Measurements from ENCODE around the gene CD58.
"Not testable (repeated sequence)": the region's sequence is repeated elsewhere in the genome, so short reads cannot be mapped to it uniquely, and the experiment has no call there.

The CD58 gene

GRCh38 chr1:116571215-116571919, 541 bp upstream of the CD58 start:
- DNase-seq (ENCODE audit: low read depth in 2 of 2): no peak

GRCh38 chr1:116569776-116570357, 959 bp downstream of the CD58 start:
- DNase-seq (ENCODE audit: low read depth in 2 of 2): peak; percentile 12 to 26

- DNase-seq (ENCODE audit: low read depth in 2 of 2): no peak
Observed at GRCh38 chr1:116569381-116569670, 1.5 kb downstream of the CD58 start.

GRCh38 chr1:116568662-116569380, 2.0 kb downstream of the CD58 start:
- DNase-seq (ENCODE audit: low read depth in 2 of 2): no peak

- no peak for DNase-seq (ENCODE audit: low read depth in 2 of 2)
Observed at GRCh38 chr1:116567790-116568661, 2.8 kb downstream of the CD58 start.

GRCh38 chr1:116565222-116565621, 5.6 kb downstream of the CD58 start:
- no peak for DNase-seq (ENCODE audit: low read depth in 2 of 2)

- DNase-seq (ENCODE audit: low read depth in 2 of 2): no peak
Observed at GRCh38 chr1:116564426-116564825, 6.4 kb downstream of the CD58 start.

GRCh38 chr1:116562465-116562864, 8.4 kb downstream of the CD58 start:
- not testable (repeated sequence) for DNase-seq (ENCODE audit: low read depth in 2 of 2)

- DNase-seq (ENCODE audit: low read depth in 2 of 2): no peak
Observed at GRCh38 chr1:116561563-116561962, 9.3 kb downstream of the CD58 start.

- no peak for DNase-seq (ENCODE audit: low read depth in 2 of 2)
Observed at GRCh38 chr1:116560704-116561490, 9.9 kb downstream of the CD58 start.

- no peak for DNase-seq (ENCODE audit: low read depth in 2 of 2)
Observed at GRCh38 chr1:116559304-116559761, 11.5 kb downstream of the CD58 start.

- DNase-seq (ENCODE audit: low read depth in 2 of 2): no peak
Observed at GRCh38 chr1:116558571-116558970, 12.3 kb downstream of the CD58 start.

- no peak for DNase-seq (ENCODE audit: low read depth in 2 of 2)
Observed at GRCh38 chr1:116558140-116558549, 12.7 kb downstream of the CD58 start.

- no peak for DNase-seq (ENCODE audit: low read depth in 2 of 2)
Observed at GRCh38 chr1:116557323-116557878, 13.4 kb downstream of the CD58 start.

GRCh38 chr1:116556289-116557006, 14.4 kb downstream of the CD58 start:
- DNase-seq (ENCODE audit: low read depth in 2 of 2): peak; percentile 25 to 37

GRCh38 chr1:116554924-116555323, 15.9 kb downstream of the CD58 start:
- DNase-seq (ENCODE audit: low read depth in 2 of 2): no peak

- no peak for DNase-seq (ENCODE audit: low read depth in 2 of 2)
Observed at GRCh38 chr1:116553386-116554115, 17.3 kb downstream of the CD58 start.

GRCh38 chr1:116546354-116546977, 24.4 kb downstream of the CD58 start:
- no peak for DNase-seq (ENCODE audit: low read depth in 2 of 2)

GRCh38 chr1:116545359-116545705, 25.5 kb downstream of the CD58 start:
- DNase-seq (ENCODE audit: low read depth in 2 of 2): no peak
